Measurements from ENCODE around the gene HOXC11. TPM values are rescaled to one million over a fixed set of nuclear protein-coding genes. Genes with fewer than 3 reads are reported as not detected.

Gene HOXC11
- polyA plus RNA-seq, 1 experiment: not detected

- no peak for DNase-seq (ENCODE audit: low read depth, low spot score)
- Histone ChIP-seq H3K27me3 (ENCODE audit: control insufficient read depth, insufficient read depth, low read length) (peaks cover 93% of the 10 kb centered on the region), H3K4me3 (ENCODE audit: low read depth, low read length) (no peak overlapping the region), H3K27ac (ENCODE audit: low read depth, low read length) (no peak overlapping the region), H3K9me3 (ENCODE audit: control insufficient read depth, insufficient read depth, low read length) (peaks cover 22% of the 10 kb centered on the region)
- POLR2A ChIA-PET: no interaction called here
- CTCF ChIA-PET: no interaction called here
- no peak for TF ChIP-seq CTCF (IDR thresholded peaks at IDR 0.05; ENCODE audit: low read depth, low read length)
Observed at GRCh38 chr12:53982648-53983567, 10.0 kb downstream of the HOXC11 start.

- CTCF ChIA-PET: no interaction called here
- Histone ChIP-seq H3K9me3 (ENCODE audit: control insufficient read depth, insufficient read depth, low read length) (peaks cover 22% of the 10 kb centered on the region), H3K4me3 (ENCODE audit: low read depth, low read length) (no peak overlapping the region), H3K27me3 (ENCODE audit: control insufficient read depth, insufficient read depth, low read length) (peaks cover 94% of the 10 kb centered on the region), H3K27ac (ENCODE audit: low read depth, low read length) (no peak overlapping the region)
- no peak for TF ChIP-seq CTCF (IDR thresholded peaks at IDR 0.05; ENCODE audit: low read depth, low read length)
- no peak for DNase-seq (ENCODE audit: low read depth, low spot score)
- POLR2A ChIA-PET: no interaction called here
Observed at GRCh38 chr12:53983568-53983949, 10.6 kb downstream of the HOXC11 start.

- Histone ChIP-seq H3K9me3 (ENCODE audit: control insufficient read depth, insufficient read depth, low read length) (peaks cover 22% of the 10 kb centered on the region), H3K4me3 (ENCODE audit: low read depth, low read length) (no peak overlapping the region), H3K27me3 (ENCODE audit: control insufficient read depth, insufficient read depth, low read length) (peaks cover 94% of the 10 kb centered on the region), H3K27ac (ENCODE audit: low read depth, low read length) (no peak overlapping the region)
- DNase-seq (ENCODE audit: low read depth, low spot score): no peak
- no peak for TF ChIP-seq CTCF (IDR thresholded peaks at IDR 0.05; ENCODE audit: low read depth, low read length)
- ChIA-PET POLR2A (no interaction called here), CTCF (no interaction called here)
Observed at GRCh38 chr12:53983950-53984572, 11.1 kb downstream of the HOXC11 start.

- peaks cover 90% of the 10 kb centered on the region for H3K27me3 ChIP-seq (ENCODE audit: control insufficient read depth, insufficient read depth, low read length)
- no peak within 1 kb of the TSS for H3K4me3 ChIP-seq (ENCODE audit: low read depth, low read length)
- CTCF ChIA-PET: interaction anchor here (0.6 to 0.7 kb wide), 3 partner anchors 212 to 226 kb away, joined by 3 read pairs; no protein-coding TSS in a partner anchor
Observed at GRCh38 chr12:53984901-53985691, 12.2 kb downstream of the HOXC11 start, which contains the start of gene HOXC10. TSS of gene HOXC10 (plus strand) at chr12:53985146. CDS start at chr12:53985260, 114 bp downstream.

More at GRCh38 chr12:53984901-53985691, 12.2 kb downstream of the HOXC11 start, which contains the start of gene HOXC10:
- peaks cover 22% of the 10 kb centered on the region for H3K9me3 ChIP-seq (ENCODE audit: control insufficient read depth, insufficient read depth, low read length)
- peak; percentile 45 for TF ChIP-seq CTCF (IDR thresholded peaks at IDR 0.05; ENCODE audit: low read depth, low read length)
- POLR2A ChIA-PET: no interaction called here
- no peak within 1 kb of the TSS for H3K27ac ChIP-seq (ENCODE audit: low read depth, low read length)
- peak; percentile 16 for DNase-seq (ENCODE audit: low read depth, low spot score)
